HTR-8/SVneo (cell line): ENCODE results near the gene OR2H1.
"Not testable (repeated sequence)": the region's sequence is repeated elsewhere in the genome, so short reads cannot be mapped to it uniquely, and the experiment has no call there.

Source experiments
- DNase-seq: peaks from one replicate; pipeline ENCODE4 v3.0.0; 2011; ENCODE audit warnings: low spot score, mixed read lengths; ENCODE audit not compliant: insufficient read length
- FAIRE-seq: peaks from 2 replicates; lab custom pipeline; 2011; peaks lifted over from hg19 to GRCh38; lab: Jason Lieb, UNC

OR2H1 gene

DNA sequence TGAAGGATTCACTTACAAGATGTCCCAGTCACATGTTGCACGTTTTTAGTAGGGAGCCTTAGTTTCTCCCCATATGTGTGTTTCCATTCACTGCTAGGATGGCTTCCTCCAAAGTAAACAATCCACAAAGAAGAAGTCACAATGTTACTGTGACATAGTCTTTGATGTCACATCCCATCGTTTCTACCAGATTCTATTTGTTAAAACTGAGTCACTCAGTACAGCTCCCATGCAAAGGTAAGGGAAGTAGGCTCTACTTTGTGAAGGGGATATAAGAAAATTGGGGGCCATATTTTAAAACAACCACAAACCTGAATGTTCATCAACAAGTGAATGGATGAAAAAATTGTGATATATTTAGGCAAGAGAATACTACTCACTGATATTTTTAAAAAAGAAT, at the start of gene OR2H1, which contains the start of gene OR11A1:
Gene OR2H1, plus strand, starts transcription at position 185 of the 400 bp plus-strand sequence. CDS start 4,615 bp downstream, outside the sequence.
Gene OR11A1, minus strand, starts transcription at position 101 of the 400 bp plus-strand sequence. CDS start 29,430 bp downstream, outside the sequence.
- FAIRE-seq, result no peak
- no peak for DNase-seq

DNA sequence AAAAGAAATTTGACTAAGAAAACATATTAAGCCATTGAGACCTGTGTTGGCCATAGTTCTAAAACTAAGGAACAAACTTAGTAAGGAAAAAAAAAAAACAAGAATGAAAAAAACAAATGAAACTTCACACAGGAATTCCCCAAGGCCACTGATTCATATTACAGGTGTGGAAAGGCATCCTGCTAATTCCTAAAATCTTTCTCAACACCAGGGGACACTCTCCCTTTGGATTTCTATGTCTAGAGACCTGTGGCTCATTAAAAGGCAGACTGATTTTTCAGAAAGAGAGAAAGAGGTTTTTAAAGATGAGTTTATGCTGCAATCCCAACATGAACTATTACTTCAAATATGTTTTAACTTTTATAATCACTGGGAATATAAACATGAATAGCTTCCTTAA, 42.4 kb upstream of the OR2H1 start, which contains the start of gene OR12D1:
Gene OR12D1, plus strand, starts transcription at position 341 of the 400 bp plus-strand sequence.
- no peak for DNase-seq
- no peak for FAIRE-seq

DNA sequence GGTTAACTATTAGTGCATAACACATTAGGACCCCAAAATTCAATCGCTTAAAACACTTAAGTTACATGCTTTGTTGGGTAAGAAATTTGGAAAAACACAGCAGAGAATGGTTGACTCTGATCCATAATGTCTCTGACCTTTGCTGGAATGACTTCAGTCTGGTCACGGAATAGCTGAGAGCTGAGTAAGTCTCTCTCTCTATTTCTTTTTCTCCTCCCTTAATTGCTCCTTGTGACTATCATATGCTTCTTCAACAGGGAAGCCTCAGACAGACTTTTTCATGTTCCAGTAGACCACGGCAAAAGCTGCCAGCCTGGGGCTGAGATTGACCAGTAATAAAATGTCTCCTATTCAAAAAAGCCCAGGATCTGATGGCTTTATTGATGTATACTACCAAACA, 37.4 kb upstream of the OR2H1 start:
- FAIRE-seq (no peak), DNase-seq (no peak)

DNA sequence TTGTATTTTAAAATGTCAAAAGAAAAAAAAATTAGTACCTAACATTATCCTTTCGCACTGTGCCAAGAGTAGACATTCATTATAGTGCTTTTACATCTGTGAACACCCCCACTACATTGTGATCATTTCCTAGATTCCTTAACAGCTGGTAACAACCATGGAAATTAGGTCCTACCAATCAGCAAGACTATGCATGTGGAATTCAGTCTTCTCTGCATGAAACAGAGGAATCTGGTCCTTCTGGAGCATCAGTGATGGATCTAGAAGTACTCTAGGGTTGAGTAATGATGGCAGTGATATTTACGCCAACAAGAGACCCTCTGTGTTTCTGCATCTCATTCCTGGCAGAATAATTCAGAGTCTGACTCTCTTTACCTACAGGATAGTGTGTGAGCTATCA, 32.8 kb upstream of the OR2H1 start:
- no peak for FAIRE-seq
- DNase-seq, result no peak

DNA sequence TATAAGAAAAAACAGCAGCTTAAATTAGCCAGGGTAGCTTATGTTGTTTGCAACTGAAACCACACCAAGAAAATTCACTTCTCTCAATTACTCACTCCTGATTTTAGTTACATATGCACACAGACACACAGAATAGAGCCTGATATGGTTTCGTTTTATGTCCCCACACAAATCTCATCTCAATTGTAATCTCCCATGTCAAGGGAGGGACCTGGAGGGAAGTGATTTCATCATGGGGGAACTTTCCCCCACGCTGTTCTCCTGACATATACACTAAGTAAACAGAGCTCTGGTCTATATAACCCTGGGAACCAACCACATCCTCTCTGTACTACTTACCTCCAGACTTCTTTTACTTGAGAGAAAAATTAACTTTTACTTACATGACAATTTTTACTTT, 32.4 kb upstream of the OR2H1 start:
- DNase-seq, result no peak
- no peak for FAIRE-seq

DNA sequence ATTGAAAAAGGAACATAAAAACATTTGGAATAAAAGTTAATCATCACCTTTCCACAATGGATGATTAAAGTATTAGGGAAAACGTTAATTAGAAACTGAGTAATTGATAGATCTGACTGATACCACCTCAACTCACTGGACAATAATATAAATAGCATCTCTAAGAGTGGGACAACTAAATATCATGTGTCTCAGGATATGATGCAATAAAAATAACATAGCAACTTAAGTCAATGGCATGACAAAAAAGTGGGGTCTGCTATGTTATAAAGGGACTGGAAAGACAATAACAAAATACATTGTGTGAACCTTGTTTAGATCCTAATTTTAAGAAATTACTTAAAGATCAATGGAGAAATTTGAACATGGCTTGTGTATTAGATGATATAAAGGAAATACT, 31.9 kb upstream of the OR2H1 start:
- FAIRE-seq (no peak), DNase-seq (no peak)

DNA sequence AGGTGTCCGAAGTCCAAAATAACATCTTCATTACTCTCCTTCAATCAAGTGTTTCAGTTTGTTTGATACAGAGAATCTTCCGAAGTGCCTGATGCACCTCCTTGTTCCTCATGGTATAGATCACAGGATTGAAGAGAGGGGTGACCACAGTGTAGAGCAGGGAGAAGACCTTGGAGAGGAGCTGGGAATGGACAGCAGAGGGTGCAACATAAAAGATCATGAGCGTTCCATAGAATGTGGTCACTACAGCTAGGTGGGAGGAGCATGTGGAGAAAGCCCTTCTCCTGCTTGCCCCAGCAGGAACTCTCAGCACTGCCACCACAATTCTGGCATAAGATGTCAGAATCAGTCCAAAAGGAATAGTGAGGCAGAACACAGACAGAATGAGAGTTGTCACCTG, 30.3 kb upstream of the OR2H1 start:
- DNase-seq, result peak; percentile 13
- peak; percentile 65 for FAIRE-seq

DNA sequence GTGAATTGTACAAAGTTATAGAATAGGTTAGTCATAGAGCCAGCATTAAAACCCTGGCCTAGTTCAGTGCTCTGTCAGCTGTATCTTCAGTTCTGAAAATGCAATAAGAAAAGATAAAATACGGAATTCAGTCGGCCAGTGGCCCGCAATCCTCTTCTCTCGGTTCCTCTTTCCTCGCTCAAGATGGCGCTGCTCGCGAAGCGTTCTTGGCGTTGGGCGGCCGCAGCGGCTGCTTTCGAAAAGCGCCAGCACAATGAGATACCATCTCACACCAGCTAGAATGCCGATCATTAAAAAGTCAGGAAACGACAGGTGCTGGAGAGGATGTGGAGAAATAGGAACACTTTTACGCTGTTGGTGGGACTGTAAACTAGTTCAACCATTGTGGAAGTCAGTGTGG, 20.2 kb upstream of the OR2H1 start:
- FAIRE-seq, DNase-seq: not testable (repeated sequence)

DNA sequence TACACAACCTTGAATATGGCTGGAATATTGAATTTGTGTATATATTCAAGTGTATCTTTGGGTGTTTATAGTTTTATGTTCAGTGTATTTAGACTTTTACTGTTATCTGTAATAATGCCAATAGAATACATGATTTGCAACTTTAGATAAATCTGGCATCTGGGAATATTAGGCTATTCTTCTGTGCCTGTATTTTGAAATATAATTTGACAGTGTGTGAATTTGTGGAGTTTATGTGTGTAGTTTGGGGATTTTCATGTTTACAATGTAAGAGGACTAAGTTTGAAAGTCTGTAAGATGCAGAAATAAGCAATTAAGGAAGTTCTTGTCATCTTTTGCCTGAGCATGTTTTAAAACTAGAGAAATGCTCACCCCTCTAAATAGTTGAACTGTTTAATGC, 17.9 kb upstream of the OR2H1 start, which contains the start of gene OR10C1:
Gene OR10C1, plus strand, starts transcription at position 301 of the 400 bp plus-strand sequence. CDS start 710 bp downstream, outside the sequence.
- DNase-seq, result no peak

DNA sequence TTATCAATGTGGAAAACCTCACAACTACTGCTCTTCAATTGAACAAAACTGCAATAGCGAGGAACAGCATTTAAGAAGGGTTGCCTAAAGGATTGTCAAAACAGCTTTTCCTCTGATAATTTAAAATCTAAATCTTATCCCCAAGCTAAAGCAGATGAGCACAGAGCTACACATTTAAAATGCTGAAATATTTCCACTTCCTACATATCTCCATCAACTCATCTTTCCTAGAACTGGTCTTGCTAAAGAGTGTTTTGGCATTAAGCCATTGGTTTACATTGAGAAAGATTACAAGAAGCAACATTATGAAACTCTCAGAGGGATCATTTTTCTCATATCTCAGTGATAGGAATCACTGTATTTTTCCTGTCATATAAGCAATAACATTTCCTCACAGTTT, 14.2 kb upstream of the OR2H1 start:
- no peak for FAIRE-seq
- DNase-seq, result no peak

More for the DNA sequence above, 17.9 kb upstream of the OR2H1 start, which contains the start of gene OR10C1:
- FAIRE-seq, result no peak

DNA sequence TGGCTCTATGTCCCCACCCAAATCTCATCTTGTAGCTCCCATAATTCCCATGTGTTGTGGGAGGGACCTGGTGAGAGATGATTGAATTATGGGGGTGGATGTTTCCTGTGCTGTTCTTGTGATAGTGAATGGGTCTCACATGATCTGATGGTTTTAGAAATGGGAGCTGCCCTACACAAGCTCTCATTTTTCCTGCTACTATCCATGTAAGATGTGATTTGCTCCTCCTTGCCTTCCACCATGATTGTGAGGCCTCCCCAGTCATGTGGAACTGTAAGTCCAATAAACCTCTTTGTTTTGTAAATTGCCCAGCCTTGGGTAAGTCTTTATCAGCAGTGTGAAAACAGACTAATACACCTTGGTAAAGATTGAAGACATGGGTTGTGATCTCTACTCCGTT, 12.9 kb upstream of the OR2H1 start:
- not testable (repeated sequence) for FAIRE-seq, DNase-seq

DNA sequence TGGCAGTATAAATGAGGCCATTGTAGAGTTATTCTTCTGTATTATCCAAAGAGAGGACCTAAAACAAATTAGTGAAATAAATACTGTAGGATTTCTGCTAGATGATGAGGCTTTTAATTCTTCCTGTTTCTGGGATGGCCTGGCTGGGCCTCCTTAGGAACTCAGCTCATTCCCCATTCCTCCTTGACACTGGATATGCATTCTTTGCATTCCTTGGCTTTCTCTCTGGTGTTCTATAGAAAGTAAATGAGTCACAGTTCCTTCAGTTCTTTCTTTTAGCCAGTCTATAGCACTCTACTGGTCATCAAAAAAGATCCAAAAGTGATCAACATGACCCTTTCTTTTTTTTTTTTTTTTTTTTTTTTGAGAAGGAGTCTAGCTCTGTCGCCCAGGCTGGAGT, 9.3 kb upstream of the OR2H1 start:
- DNase-seq (peak; percentile 73), FAIRE-seq (no peak)

DNA sequence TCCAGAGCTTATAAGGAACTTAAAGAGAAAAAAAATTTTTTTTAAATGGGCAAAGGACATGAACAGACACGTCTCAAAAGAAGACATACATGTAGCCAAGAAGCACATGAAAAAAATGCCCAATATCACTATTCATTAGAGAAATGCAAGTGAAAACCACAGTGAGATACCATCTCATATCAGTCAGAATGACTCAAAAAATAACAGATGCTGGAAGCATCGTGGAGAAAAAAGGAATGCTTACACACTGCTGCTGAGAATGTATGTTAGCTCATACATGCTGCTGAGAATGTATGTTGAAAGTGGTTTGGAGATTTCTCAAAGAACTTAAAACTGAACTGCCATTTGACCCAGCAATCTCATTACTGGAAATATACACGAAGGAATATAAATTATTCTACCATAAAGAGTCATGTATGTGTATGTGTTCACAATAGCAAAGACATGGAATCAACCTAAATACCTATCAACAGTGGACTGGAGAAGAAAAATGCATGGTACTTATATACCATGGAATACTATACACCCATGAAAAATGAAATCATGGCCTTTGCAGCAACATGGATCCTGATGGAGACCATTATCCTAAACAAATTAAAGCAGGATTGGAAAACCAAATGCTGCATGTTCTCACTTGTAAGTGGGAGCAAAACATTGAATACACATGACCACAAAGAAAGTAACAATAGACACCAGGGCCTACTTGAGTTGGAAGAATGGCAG, 5.3 kb upstream of the OR2H1 start:
- FAIRE-seq (peak; percentile 62), DNase-seq (peak; percentile 29)

DNA sequence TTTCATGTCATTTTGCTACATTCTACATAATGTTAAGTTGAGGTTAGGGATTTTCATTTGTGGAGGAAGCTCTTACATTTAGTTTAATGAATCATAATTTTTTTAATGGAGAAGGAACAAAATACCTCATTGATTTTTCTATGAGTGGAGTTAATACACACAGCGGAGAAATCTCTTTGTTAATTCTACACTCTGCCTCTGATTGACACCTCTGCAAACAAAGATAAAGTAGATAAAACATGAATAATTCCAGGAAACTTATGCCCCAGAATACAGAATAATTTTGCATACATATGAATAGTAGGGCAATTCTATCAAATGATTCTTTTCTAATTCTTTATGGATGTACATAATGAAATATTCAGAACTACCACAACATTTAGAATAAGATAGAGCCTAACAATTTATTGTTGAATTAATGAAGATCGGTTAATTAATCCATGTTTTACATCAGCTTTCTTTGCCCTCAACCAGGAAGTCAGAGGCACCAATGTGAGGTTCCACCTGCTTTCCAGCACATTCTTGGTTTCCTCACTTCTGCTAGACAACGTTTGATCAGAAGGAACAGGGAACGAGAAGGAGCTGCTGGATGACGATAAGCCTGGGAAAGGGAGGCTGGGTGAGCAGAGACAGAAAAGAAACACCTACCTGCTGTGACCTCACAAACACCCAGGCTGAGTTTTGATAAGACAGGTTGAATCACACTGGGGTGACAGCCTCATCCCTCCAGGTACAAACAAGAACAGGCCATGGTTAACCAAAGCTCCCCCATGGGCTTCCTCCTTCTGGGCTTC, 4.3 kb downstream of the OR2H1 start:
- DNase-seq, result no peak
- FAIRE-seq, result no peak

DNA sequence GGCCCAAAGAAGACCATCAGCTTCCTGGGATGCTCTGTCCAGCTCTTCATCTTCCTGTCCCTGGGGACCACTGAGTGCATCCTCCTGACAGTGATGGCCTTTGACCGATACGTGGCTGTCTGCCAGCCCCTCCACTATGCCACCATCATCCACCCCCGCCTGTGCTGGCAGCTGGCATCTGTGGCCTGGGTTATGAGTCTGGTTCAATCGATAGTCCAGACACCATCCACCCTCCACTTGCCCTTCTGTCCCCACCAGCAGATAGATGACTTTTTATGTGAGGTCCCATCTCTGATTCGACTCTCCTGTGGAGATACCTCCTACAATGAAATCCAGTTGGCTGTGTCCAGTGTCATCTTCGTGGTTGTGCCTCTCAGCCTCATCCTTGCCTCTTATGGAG, 5.1 kb downstream of the OR2H1 start:
- FAIRE-seq (no peak), DNase-seq (no peak)

DNA sequence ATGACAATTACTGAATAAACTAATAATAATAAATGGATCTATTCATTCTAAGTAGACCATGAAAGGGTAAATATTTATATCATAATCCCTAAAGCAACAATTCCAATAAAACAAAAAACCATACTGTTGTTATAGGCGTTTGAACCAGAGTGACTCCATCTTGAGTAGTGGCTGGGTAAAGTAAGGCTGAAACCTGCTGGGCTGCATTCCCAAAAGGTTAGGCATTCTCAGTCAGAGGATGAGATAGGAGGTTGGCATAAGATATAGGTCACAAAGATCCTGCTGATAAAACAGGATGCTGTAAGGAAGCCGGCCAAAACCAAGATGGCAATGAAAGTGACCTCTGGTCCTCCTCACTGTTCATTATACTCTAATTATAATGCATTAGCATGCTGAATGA, 8.3 kb downstream of the OR2H1 start:
- DNase-seq (no peak), FAIRE-seq (no peak)

DNA sequence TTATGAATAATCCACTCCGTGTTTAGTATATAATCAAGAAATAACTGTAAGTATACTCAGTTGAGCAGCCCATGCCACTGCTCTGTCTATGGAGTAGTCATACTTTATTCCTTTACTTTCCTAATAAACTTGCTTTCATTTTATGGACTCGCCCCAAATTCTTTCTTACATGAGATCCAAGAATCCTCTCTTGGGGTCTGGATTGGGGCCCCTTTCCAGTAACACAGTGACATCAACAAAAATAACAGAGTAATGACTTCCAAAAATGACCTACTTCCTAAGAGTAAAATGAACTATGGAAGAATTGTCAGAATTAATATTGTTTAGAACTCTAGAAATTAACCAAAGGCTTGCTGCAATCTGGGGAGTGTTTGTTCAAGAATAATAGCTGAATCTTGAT, 8.8 kb downstream of the OR2H1 start:
- no peak for DNase-seq
- no peak for FAIRE-seq

DNA sequence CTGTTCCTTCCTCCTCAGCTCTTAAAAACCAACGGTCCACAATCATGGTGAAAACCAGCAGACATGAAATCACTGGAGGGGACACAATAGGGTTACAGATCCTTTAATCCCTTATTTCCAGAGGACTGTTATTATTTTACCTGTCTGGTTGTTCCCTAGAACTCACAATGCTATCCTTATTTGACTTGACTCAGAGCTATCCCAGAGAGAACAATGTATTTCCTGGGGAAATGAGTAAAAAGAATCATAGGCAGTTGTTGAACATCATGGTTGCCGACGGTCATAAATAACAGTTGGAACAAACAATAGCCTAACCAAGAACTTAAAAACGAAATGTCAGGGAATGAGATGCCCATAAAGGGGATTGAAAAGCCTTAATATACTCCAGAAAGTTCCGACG, 9.3 kb downstream of the OR2H1 start:
- FAIRE-seq (no peak), DNase-seq (no peak)

DNA sequence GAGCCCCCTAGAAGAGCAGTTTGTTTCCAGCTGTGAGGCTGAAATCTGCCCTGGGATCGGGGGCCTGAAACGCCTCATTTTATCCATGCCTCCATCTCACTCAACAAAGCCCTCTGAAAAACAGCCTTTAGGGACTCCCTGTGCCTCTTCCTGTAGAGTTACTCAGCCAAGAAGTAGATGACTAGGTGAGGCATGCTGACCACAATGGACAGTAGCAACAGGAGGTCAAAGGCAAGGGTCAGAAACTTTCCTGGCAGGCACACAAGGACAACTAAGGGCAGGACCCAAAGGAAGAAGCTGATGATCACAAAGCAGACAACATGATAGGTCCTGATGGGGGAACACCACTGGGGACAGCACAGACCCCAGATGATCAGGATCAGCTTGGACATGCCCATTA, 18.0 kb downstream of the OR2H1 start:
- peak; percentile 9 for FAIRE-seq
- DNase-seq, result no peak

DNA sequence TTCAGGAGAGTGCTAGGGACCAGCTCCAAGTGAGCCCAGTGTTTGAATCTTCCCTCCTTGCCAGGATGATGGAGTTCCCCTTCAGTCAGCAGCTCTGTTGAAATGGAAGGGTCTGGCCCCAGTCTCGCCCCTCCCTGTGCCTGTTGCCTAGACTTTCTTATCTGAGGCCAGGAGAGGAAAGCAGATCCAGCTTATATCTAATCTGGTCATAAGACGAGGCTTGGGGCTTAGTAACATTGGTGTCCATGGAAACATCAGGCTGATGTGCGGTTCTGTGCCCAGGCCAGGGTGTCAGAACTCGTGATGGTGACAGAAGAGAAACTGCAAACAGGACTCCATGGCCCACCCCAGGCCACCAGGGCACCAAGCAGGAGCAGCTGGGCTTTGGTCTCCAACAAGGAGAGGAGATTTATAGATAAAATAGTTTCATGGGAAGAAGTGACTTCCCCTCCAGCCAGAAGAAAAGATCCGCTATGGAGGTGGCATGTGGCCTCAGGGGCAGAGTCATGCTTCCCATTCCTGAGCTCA, 21.0 kb downstream of the OR2H1 start:
- DNase-seq, result no peak
- FAIRE-seq, result no peak

DNA sequence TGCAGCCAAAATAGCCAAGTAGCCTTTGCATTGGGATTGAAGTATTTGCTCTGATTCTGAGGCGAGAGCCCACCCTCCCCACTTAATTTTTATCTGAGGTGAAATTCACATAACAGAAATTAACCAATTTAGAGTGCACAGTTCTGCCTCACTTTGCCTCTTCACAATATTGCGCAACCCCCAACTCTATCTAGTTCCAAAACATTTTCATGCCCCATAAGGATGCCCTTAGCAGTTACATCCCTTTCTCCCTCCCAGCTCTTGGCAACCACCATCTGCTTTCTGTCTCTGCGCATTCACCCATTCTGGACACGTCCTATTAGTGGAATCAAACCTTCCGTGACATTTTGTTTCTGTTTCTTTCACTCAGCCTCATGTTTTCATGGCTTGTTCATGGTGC, 21.8 kb downstream of the OR2H1 start:
- FAIRE-seq (no peak), DNase-seq (no peak)
